RWPE1 (cell line): ENCODE data around the gene IQCK.
"Not testable (repeated sequence)": the region's sequence is repeated elsewhere in the genome, so short reads cannot be mapped to it uniquely, and the experiment has no call there.

ENCODE experiments used
- CTCF ChIA-PET: fragments of 350-600 bp; sonication (Branson Sonifier 250); formaldehyde crosslinking; extraction: SDS; loops from one replicate; lab custom pipeline; 2021; lab: Yijun Ruan, JAX
- POLR2A ChIA-PET: fragments of 400-600 bp; formaldehyde crosslinking; extraction: SDS; loops from one replicate; lab custom pipeline; 2020; ENCODE audit warnings: antibody characterized with exemption; ENCODE audit not compliant: low non-redundant PET; lab: Yijun Ruan, JAX
- DNase-seq: peaks from one replicate; pipeline ENCODE4 v3.0.0; 2012; ENCODE audit warnings: low spot score
- H3K27ac ChIP-seq: fragments of 450-650 bp; 2 replicates; pipeline ENCODE4 v1.5.1; 2017
- CTCF ChIP-seq: fragments of 450-650 bp; conservative IDR thresholded peaks from 2 replicates; pipeline ENCODE4 v1.5.1; 2017; ENCODE audit warnings: low read depth, mild to moderate bottlenecking

The IQCK gene, protein sequence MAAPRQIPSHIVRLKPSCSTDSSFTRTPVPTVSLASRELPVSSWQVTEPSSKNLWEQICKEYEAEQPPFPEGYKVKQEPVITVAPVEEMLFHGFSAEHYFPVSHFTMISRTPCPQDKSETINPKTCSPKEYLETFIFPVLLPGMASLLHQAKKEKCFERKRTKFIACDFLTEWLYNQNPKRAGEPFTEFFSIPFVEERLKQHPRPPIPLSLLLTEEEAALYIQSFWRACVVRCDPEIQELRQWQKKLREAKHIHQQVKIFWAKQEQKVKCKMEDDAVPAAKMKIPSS

DNA sequence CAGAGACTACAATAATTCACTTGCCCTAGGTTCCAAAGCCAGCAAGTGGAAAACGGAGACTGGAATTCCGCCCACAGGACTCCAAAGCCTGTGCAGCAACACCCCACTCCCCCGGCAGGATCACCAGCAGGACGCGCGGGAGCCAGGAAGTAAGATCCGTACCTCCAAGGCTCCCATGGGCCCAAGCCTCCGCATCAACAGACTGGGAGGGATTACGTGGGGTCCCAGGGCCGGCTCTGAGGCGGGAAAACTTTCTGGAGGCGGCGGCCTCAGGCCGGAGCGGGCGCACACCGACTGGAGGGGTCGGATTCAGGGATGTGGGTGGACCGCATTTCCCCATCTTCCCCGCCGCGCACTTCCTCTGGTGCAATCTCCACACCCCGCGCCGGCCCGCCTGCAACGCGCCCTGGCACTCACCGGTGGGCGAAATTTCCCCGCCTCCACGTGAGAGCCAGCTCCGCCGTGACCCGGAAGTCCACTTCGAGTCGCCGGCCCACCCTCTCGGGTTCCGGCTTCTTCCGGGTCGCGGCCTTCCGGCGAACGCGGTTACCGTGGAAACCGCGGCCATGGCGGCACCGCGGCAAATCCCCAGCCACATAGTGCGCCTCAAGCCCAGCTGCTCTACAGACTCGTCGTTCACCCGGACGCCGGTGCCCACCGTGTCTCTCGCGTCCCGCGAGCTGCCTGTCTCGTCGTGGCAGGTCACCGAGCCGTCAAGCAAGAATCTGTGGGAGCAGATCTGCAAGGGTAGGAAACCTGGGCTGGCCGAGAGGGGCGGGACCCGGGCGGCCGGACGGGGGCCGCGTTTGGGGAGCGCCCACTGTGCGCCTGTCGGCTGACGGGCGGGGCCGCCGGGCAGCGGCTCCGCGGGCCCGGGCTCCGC, at the start of gene IQCK, which contains the start of gene KNOP1:
IQCK (plus strand) TSS at position 531 of the 883 bp plus-strand sequence; CDS start at position 567, 36 bp downstream.
KNOP1 (minus strand) TSS at position 487 of the 883 bp plus-strand sequence. CDS start 3,192 bp downstream, outside the sequence.
- no peak for TF ChIP-seq CTCF
- CTCF ChIA-PET = no interaction called here
- POLR2A ChIA-PET = interaction anchor here (0.6 kb wide), 1 partner anchor 11 kb away, joined by 3 read pairs; no protein-coding TSS in a partner anchor
- H3K27ac ChIP-seq = peak within 1 kb of the TSS; percentile 91
- DNase-seq = peak; percentile 86

GRCh38 chr16:19672378-19672777, 45.7 kb upstream of the IQCK start:
- ChIA-PET POLR2A (no interaction called here), CTCF (interaction anchor here (0.5 to 0.6 kb wide), 2 partner anchors 49 to 152 kb away, joined by 3 to 5 read pairs; no protein-coding TSS in a partner anchor)
- no peak overlapping the region for H3K27ac ChIP-seq
- no peak for DNase-seq
- no peak for TF ChIP-seq CTCF

- ChIA-PET CTCF (interaction anchor here (0.6 to 0.7 kb wide), 2 partner anchors 14 to 25 kb away, joined by 3 to 7 read pairs; no protein-coding TSS in a partner anchor), POLR2A (no interaction called here)
- no peak for TF ChIP-seq CTCF
- no peak overlapping the region for H3K27ac ChIP-seq
- no peak for DNase-seq
Observed at GRCh38 chr16:19674485-19674884, 43.6 kb upstream of the IQCK start.

DNA sequence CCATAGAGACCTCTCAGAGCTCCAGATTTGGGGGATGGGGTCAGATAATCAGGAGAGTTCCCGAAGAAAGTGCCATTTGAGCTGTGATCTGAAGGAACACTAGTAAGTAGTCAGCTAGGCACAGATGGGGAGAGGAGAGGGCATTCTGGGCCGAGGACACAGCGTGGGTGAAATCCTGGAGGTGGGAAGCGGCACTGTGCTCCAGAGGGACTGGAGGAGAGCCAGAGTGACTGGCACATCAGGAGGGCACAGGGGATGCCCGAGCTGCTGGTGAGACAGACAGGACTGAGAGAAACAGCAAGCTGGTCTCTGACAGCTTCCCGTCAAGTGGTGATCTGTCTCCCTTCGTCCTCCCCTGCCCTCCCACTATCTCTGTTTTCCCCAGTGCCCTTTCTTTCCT, 40.7 kb upstream of the IQCK start:
- H3K27ac ChIP-seq = no peak overlapping the region
- DNase-seq = no peak
- no peak for TF ChIP-seq CTCF
- ChIA-PET CTCF (interaction anchor here (0.5 kb wide), 1 partner anchor 1142 kb away, joined by 3 read pairs; no protein-coding TSS in a partner anchor), POLR2A (no interaction called here)

DNA sequence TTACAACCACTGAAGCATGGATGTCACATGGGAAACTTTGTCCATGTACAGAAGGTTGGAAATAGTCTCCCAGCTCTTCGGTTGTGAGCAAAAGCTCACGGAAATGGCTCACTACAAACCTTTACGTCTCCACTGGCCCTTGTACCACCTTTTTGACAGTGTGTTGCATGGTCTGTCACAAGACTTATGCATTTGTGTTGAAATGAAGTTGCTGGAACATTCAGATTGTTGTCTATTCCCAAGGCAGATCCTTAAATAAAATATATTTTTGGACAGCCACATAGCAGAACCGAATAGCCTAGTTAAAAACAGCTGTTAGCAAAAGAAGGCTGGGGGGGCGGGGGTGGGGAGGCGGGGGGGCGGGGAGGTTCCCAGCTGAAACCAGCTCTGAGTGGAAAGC, 39.3 kb upstream of the IQCK start:
- ChIA-PET CTCF (interaction anchor here (0.6 kb wide), 1 partner anchor 77 kb away, joined by 4 read pairs; no protein-coding TSS in a partner anchor), POLR2A (no interaction called here)
- no peak for DNase-seq
- no peak for TF ChIP-seq CTCF
- no peak overlapping the region for H3K27ac ChIP-seq

DNA sequence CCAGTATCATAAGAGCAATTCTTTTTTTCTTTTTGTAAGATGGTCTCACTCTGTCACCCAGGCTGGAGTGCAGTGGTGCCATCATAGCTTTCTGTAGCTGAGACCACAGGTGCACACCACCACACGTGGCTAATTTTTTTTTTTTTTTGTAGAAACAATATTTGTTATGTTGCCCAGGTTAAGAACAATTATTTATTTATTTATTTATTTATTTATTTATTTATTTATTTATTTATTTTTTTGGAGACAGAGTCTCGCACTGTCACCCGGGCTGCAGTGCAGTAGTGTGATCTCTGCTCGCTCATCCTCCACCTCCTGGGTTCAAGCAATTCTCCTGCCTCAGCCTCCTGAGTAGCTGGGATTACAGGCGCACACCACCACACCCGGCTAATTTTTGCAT, 38.8 kb upstream of the IQCK start:
- H3K27ac ChIP-seq, DNase-seq, POLR2A ChIA-PET: not testable (repeated sequence)
- CTCF ChIA-PET = interaction anchor here (0.6 kb wide), 1 partner anchor 78 kb away, joined by 4 read pairs; no protein-coding TSS in a partner anchor
